Breast epithelium (tissue), 3 donors: Measurements from ENCODE around the gene TXNRD1.

ENCODE experiments used
- CTCF ChIP-seq, 3 donors: fragments of 450-650 bp; IDR thresholded peaks; one replicate each; pipeline ENCODE4 v1.5.1; 2016 to 2017; ENCODE audit warnings: antibody characterized with exemption in 3 of 3, mild to moderate bottlenecking in 3 of 3, moderate library complexity in 3 of 3
- POLR2A ChIP-seq: fragments of 450-650 bp; IDR thresholded peaks from one replicate; pipeline ENCODE4 v1.6.1; 2016; ENCODE audit warnings: antibody characterized with exemption, mild to moderate bottlenecking, moderate library complexity
- POLR2AphosphoS5 ChIP-seq, 3 donors: sonication (generic); formaldehyde crosslinking; IDR thresholded peaks; one replicate each; pipeline ENCODE4 v1.6.1; 2017; ENCODE audit warnings: antibody characterized with exemption in 3 of 3

GRCh38 chr12:104347374-104348075 is 131.9 kb downstream of the TXNRD1 start:
- no peak for TF ChIP-seq CTCF (IDR thresholded peaks at IDR 0.05)
- TF ChIP-seq POLR2AphosphoS5 (IDR thresholded peaks at IDR 0.05): no peak
- TF ChIP-seq POLR2A: no peak
